ENCODE results near the gene GDI1. TPM values are rescaled to one million over a fixed set of nuclear protein-coding genes. Genes with fewer than 3 reads are reported as not detected.

Gene GDI1
- total RNA-seq, 4 donors from 2014 or later, result 50.5 to 83.5 (median 61.5) TPM

DNA sequence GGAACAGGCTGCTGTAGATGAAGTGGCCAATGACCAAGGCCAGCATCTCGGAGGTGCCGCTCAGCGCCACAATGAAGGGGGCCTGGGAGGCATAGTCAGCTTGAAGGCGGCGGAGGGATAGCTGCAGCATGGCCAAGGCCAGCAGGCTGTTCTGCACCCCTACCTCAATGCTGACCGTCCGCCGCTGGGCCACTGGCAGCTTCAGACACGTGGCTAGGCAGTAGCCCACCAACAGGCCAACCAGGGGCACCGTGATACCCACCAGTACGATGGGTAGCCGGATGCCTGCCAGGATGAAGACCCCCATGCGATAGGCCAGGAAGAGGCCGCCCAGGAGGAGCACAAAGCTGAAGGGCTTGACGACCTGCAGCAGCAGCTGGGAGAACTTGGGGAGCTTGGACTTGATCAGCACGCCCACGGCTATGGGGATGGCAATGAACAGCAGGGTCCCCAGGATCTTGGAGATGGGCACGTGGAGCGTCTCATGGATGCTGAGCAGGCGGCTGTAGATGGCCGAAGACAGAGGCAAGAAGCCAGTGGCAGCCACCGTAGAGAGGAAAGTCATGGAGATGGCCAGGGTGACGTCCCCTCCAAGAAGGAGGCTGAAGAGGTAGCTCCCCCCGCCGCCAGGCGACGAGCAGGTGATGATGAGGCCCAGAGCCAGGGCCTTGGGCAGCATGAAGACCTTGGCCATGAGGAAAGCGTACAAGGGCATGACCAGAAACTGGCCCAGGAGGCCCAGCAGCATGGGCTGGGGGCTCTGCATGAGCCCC lies 50.8 kb downstream of the GDI1 start:
- H3K4me3 ChIP-seq (ENCODE audit: low read depth, poor library complexity, severe bottlenecking), result no peak overlapping the region
- DNase-seq (ENCODE audit: low spot score in 2 of 2), result no peak
- WGBS, 2 donors, result 85 to 92% methylated on average over 22 to 28 of the region's 28 CpGs
- intact Hi-C loops (cut with DNase I; ENCODE audit: low total_unique reads), result no loop called here
- TF ChIP-seq POLR2A (IDR thresholded peaks at IDR 0.05) (no peak), CTCF (IDR thresholded peaks at IDR 0.05) (no peak)

- intact Hi-C loops (cut with DNase I; ENCODE audit: low total_unique reads), result no loop called here
- TF ChIP-seq POLR2A (IDR thresholded peaks at IDR 0.05) (no peak), CTCF (IDR thresholded peaks at IDR 0.05) (no peak)
- no peak for DNase-seq (ENCODE audit: low spot score in 2 of 2)
- H3K4me3 ChIP-seq (ENCODE audit: low read depth, poor library complexity, severe bottlenecking), result no peak overlapping the region
- 83 to 86% methylated on average over 4 to 20 of the region's 20 CpGs for WGBS, 2 donors
Observed at GRCh38 chrX:154488336-154489075, 51.6 kb downstream of the GDI1 start.

DNA sequence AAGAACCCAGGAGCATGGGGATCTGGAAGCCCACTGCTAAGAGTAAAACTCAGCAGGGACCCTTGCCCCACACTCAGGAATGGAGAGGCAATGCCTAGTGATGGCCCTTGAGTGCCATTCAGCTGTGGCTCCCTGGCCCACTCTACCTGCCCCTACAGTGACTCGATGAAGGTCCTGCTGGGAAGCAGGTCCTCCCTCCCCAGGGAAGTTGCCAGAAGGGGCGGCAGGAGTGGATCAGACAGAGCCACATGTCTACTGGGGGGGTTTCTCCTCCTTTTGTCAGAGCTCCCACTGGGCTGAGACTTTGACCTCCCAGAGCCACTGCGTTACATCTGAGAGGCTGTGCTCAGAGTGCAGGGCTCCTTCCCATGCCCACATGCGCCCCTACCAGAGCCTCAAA lies 52.2 kb downstream of the GDI1 start:
- TF ChIP-seq POLR2A (IDR thresholded peaks at IDR 0.05) (no peak), CTCF (IDR thresholded peaks at IDR 0.05) (no peak)
- no peak for DNase-seq (ENCODE audit: low spot score in 2 of 2)
- intact Hi-C loops (cut with DNase I; ENCODE audit: low total_unique reads), result no loop called here
- H3K4me3 ChIP-seq (ENCODE audit: low read depth, poor library complexity, severe bottlenecking), result no peak overlapping the region
- 60 to 77% methylated on average over 1 to 4 of the region's 4 CpGs for WGBS, 2 donors

GRCh38 chrX:154490021-154490413 lies 53.1 kb downstream of the GDI1 start:
- intact Hi-C loops (cut with DNase I; ENCODE audit: low total_unique reads), result no loop called here
- whole genome bisulfite sequencing, 2 donors, result 0 to 60% methylated on average over 2 to 19 of the region's 19 CpGs

GRCh38 chrX:154490414-154491083 lies 53.6 kb downstream of the GDI1 start, which contains the start of gene SLC10A3:
Gene SLC10A3 (minus strand): TSS chrX:154490629. CDS start chrX:154488940, 1,689 bp downstream.
- peak within 1 kb of the TSS; percentile 47 for H3K4me3 ChIP-seq (ENCODE audit: low read depth, poor library complexity, severe bottlenecking)
- TF ChIP-seq POLR2A (IDR thresholded peaks at IDR 0.05) (peak in 1 of 2 donors; percentile 36), CTCF (IDR thresholded peaks at IDR 0.05) (no peak)
- peak; percentile 82 to 98 for DNase-seq (ENCODE audit: low spot score in 2 of 2)
- intact Hi-C loops (cut with DNase I; ENCODE audit: low total_unique reads), result no loop called here
- 0 to 40% methylated on average over 6 to 50 of the region's 71 CpGs for WGBS, 2 donors

More at GRCh38 chrX:154490021-154490413, 53.1 kb downstream of the GDI1 start:
- peak overlapping the region; percentile 47 for H3K4me3 ChIP-seq (ENCODE audit: low read depth, poor library complexity, severe bottlenecking)
- no peak for TF ChIP-seq CTCF (IDR thresholded peaks at IDR 0.05)
- TF ChIP-seq POLR2A (IDR thresholded peaks at IDR 0.05), result no peak
- DNase-seq (ENCODE audit: low spot score in 2 of 2), result no peak

Small RNA genes within 50 kb of the gene (microRNA-seq; reads per million reads assigned to microRNA genes)
- gene MIR6858 (ENCODE audit: borderline number of aligned reads in 1 of 2, borderline replicate concordance in 2 of 2), result 0 to 0.68 reads per million in 2 donors

Other genes starting within 250 kb of the GDI1 start
- gene OPN1MW2, start 217.4 kb upstream of the GDI1 start, total RNA-seq, result not detected
- not detected for gene OPN1MW3, start 179.6 kb upstream of the GDI1 start, total RNA-seq
- 1 to 10 TPM in 2 of 4 donors, not detected in 2; 1.1 to 2.4 TPM for gene TEX28, start 142.0 kb upstream of the GDI1 start, total RNA-seq
- 1 to 10 TPM in 1 of 4 donors, under 1 TPM in 2, not detected in 1; 0.42 to 1.1 (median 0.46) TPM for gene TKTL1, start 141.4 kb upstream of the GDI1 start, total RNA-seq
- 100 to 1,000 TPM; 278 to 636 (median 365) TPM for gene FLNA, start 62.5 kb upstream of the GDI1 start, total RNA-seq
- 10 to 100 TPM; 43.4 to 67.0 (median 52.1) TPM for gene EMD, start 57.9 kb upstream of the GDI1 start, total RNA-seq
- gene RPL10, start 38.8 kb upstream of the GDI1 start, total RNA-seq, result 1,000 to 10,000 TPM; 3,266 to 8,500 (median 5,564) TPM
- gene DNASE1L1, start 27.9 kb upstream of the GDI1 start, total RNA-seq, result 10 to 100 TPM; 10.5 to 28.5 (median 16.9) TPM
- 10 to 100 TPM; 34.1 to 89.6 (median 49.0) TPM for gene TAFAZZIN, start 25.6 kb upstream of the GDI1 start, total RNA-seq
- gene ATP6AP1, start 8.5 kb upstream of the GDI1 start, total RNA-seq, result 10 to 100 TPM; 71.0 to 93.5 (median 78.4) TPM
- 10 to 100 TPM; 18.9 to 37.0 (median 22.7) TPM for gene FAM50A, start 7.0 kb downstream of the GDI1 start, total RNA-seq
- gene PLXNA3, start 21.1 kb downstream of the GDI1 start, total RNA-seq, result 10 to 100 TPM; 10.2 to 30.2 (median 13.5) TPM
- 10 to 100 TPM; 22.9 to 50.0 (median 28.5) TPM for gene LAGE3, start 42.1 kb downstream of the GDI1 start, total RNA-seq
- 10 to 100 TPM; 33.7 to 57.0 (median 50.7) TPM for gene UBL4A, start 49.5 kb downstream of the GDI1 start, total RNA-seq
- gene SLC10A3, start 53.5 kb downstream of the GDI1 start, total RNA-seq, result 10 to 100 TPM; 53.4 to 67.3 (median 57.4) TPM
- 10 to 100 TPM; 42.5 to 61.7 (median 47.2) TPM for gene FAM3A, start 79.1 kb downstream of the GDI1 start, total RNA-seq
- gene G6PD, start 109.7 kb downstream of the GDI1 start, total RNA-seq, result 10 to 100 TPM; 31.1 to 49.6 (median 35.6) TPM
- gene IKBKG, start 110.5 kb downstream of the GDI1 start, total RNA-seq, result 10 to 100 TPM; 14.1 to 62.5 (median 22.1) TPM
- gene CTAG1A, start 148.0 kb downstream of the GDI1 start, total RNA-seq, result not detected
- gene CTAG1B, start 182.1 kb downstream of the GDI1 start, total RNA-seq, result not detected
- not detected for gene CTAG2, start 216.4 kb downstream of the GDI1 start, total RNA-seq